ENCODE results near the gene PELI2. TPM values are rescaled to one million over a fixed set of nuclear protein-coding genes. Genes with fewer than 3 reads are reported as not detected.

PELI2 gene
- total and polyA plus RNA-seq, 5 experiments from 2014 or later = 0.91 to 14.1 (median 1.9) TPM

DNA sequence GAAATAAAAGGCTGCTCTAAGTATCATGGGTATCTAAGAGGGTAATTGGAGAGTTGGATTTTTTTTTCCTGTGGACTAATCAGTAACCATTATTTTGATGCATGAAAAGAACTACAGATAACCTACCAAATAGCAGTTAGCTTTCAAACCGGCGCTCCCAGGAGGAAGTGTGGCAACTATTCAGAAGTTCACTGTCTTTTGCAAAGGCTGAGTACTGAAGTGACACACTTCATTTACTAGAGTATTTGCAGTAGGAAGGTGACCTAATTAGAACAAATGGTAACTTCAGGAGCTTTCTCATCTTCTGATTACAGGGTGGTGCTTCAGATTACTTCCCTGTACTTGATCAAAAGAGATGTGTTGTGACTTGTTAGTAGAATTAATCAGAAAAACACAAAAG is 87.7 kb downstream of the PELI2 start:
- peaks cover 0 to 5% (median 0%) of the 10 kb centered on the region in 3 donors for H3K36me3 Mint-ChIP-seq
- H3K9me3 Mint-ChIP-seq = no peaks in the 10 kb centered on the region
- H3K27me3 Mint-ChIP-seq = no peaks in the 10 kb centered on the region
- POLR2A ChIA-PET = no interaction called here
- H3K4me3 Mint-ChIP-seq = no peak overlapping the region
- no peak overlapping the region for H3K27ac Mint-ChIP-seq
- DNase-seq (no peak), ATAC-seq (no peak)
- peaks cover 0 to 11% (median 2%) of the 10 kb centered on the region in 4 donors for H3K4me1 Mint-ChIP-seq

DNA sequence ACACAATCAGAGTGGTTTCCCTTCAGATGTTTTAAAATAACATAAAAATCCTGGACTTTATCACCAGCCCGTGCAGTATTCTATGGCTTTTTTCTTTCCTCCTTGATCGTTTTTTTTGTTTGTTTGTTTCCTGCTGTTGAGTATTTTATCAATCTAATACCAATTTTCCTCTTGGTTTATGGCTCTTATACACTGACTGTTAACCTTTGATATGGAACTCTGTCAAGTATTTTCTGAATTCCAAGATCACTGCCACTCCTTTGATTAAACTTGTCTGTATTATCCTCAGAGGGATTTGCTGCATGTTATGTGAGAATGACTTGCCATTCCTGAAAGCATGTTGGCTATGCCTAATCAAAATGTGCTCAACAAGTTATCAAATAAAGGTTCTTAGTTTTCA is 88.4 kb downstream of the PELI2 start:
- peaks cover 0 to 2% (median 0%) of the 10 kb centered on the region in 3 donors for H3K36me3 Mint-ChIP-seq
- no peaks in the 10 kb centered on the region for H3K27me3 Mint-ChIP-seq
- POLR2A ChIA-PET = no interaction called here
- peaks cover 0 to 16% (median 2%) of the 10 kb centered on the region in 4 donors for H3K4me1 Mint-ChIP-seq
- no peak for ATAC-seq
- DNase-seq = no peak
- H3K9me3 Mint-ChIP-seq = no peaks in the 10 kb centered on the region
- no peak overlapping the region for H3K4me3 Mint-ChIP-seq
- H3K27ac Mint-ChIP-seq = no peak overlapping the region

DNA sequence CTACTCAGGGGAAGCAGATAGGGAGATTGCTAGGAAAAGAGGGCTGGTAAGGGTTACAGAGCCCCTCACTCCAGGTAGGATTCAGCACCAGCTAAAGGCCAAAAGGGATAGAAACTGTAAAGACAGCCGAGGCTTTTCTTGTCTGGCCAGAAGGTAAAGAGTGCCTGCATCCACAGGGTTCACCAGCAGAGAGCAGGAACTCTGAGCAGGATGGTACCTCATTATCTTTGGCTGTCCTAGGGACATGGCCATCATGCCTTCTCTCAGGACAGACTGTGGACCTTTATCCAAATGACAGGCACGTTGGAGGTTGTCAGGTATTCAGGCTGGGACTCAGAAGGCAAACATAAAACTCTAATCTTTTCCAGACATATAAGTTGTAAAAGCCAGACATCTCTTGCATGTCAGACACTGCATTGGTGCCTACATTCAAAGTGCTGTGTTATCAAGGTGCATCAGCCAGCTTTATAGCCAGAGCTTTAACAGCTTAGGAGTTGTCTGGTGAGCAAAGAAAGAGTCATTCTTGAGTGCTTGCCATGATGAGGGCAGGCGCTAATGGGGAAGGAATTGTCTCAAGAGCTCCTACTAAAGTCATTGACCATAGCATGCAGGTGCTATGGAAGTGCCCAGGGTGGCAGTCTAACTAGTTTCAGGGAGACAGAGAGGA is 89.5 kb downstream of the PELI2 start:
- ATAC-seq (no peak), DNase-seq (no peak)
- Mint-ChIP-seq H3K4me3 (no peak overlapping the region), H3K9me3 (no peaks in the 10 kb centered on the region), H3K4me1 (peaks cover 0 to 16% (median 2%) of the 10 kb centered on the region in 4 donors), H3K27me3 (no peaks in the 10 kb centered on the region), H3K27ac (no peak overlapping the region), H3K36me3 (no peaks in the 10 kb centered on the region)
- POLR2A ChIA-PET = no interaction called here

DNA sequence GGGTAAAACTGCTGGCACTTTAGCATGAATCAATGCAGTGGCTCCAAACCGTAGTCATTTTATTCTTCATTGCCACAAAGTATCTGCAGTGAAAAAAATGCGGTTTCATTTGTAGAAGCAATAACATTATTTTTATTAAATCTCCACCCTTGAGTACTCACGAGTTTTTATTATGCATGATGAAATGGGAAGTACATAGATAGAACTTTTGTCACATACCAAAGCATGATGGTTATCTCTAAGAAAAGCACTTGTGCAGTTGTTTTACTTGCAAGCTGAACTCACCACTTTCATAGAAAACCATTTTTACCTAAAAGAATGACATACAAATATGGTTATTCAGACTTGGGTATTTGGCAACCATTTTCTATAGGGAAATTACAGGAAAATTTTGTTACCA is 90.3 kb downstream of the PELI2 start:
- DNase-seq (no peak), ATAC-seq (no peak)
- Mint-ChIP-seq H3K4me3 (no peak overlapping the region), H3K27me3 (peaks cover 0 to 1% (median 0%) of the 10 kb centered on the region in 5 donors), H3K36me3 (no peaks in the 10 kb centered on the region), H3K4me1 (peaks cover 0 to 16% (median 6%) of the 10 kb centered on the region in 4 donors), H3K27ac (no peak overlapping the region), H3K9me3 (no peaks in the 10 kb centered on the region)
- POLR2A ChIA-PET = no interaction called here

DNA sequence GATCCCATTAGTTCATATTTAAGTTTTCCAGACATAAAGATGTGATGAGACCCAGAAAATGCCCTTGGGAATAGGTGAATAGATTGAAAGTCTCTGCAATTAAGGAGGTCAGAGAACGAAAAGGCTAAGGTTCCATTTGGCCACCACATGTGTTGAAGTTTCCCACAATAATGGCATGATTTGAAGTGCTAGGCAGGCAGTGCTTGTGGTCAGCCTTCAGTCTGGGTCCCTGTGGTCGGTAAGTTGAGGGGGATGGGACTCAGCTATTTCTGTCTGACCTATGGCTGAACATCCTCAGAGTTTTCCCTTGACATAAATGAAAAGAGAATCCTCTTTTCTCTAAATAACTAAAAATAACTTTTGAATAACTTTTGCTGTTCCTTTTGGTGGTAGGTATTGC is 92.4 kb downstream of the PELI2 start:
- peaks cover 15 to 28% (median 18%) of the 10 kb centered on the region in 4 donors for H3K4me1 Mint-ChIP-seq
- no peak overlapping the region for H3K27ac Mint-ChIP-seq
- POLR2A ChIA-PET = no interaction called here
- peaks cover 0 to 2% (median 0%) of the 10 kb centered on the region in 5 donors for H3K27me3 Mint-ChIP-seq
- no peak for ATAC-seq
- H3K9me3 Mint-ChIP-seq = no peaks in the 10 kb centered on the region
- no peak overlapping the region for H3K4me3 Mint-ChIP-seq
- DNase-seq = no peak
- no peaks in the 10 kb centered on the region for H3K36me3 Mint-ChIP-seq

DNA sequence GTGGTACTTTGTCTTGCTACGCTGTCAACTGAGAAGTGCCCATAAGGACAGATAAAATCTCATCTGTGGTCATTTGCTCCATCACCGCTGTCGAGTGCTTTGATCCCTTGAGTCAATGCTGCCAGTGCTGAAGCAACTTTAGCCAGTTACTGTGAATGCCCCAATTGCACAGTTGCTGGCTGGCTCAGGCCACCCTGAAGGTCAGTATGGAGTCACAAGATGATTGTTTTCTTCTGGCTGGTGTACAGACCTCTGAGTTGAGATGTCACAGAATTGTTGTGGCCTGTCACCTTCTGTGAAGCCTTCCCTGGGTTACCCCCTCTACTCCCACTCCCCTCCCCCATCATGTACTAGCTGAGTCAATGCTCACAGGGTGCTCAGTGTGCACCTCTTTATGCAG is 92.9 kb downstream of the PELI2 start:
- POLR2A ChIA-PET = no interaction called here
- ATAC-seq (no peak), DNase-seq (no peak)
- Mint-ChIP-seq H3K36me3 (no peaks in the 10 kb centered on the region), H3K27ac (no peak overlapping the region), H3K4me1 (peaks cover 15 to 28% (median 20%) of the 10 kb centered on the region in 4 donors), H3K9me3 (no peaks in the 10 kb centered on the region), H3K27me3 (peaks cover 0 to 2% (median 0%) of the 10 kb centered on the region in 5 donors), H3K4me3 (no peak overlapping the region)

DNA sequence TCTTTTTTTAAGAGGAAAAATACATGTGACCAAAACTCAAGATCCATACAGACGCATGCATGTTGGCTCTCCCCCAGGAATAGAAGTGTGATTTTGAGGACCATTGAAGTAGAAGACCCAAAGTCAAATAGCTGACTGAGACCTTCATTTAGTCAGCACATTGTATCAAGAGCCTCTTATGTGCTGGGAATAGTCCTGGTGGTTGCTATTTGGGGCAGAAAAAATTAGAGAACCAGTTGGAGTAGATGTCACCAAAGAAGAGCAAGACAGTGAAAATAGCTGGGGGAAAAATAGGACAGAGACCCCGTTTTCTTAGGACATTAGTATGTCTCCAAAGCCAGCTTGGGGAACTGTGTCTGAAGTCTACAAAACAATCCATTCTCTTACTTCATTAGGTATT is 93.6 kb downstream of the PELI2 start:
- no peak overlapping the region for H3K4me3 Mint-ChIP-seq

DNA sequence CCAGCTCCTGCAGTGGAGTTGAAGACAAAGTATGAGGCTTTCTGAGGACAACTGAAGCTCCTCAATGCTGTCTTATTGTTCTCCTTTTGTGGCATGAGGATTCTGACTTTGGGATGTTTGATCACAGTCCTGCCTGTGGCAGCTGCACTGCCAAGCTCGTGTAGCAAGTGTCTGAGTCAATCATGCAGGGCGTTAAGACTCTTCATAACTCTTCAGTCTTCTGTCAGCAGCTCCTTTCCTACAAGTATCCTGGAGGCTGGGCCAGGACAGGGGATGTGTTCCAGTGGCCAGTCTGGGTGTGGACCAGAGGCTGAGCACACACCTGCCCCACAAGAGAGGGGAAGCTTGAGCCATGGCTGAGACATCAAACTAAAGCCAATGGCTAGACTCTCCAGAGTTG is 94.3 kb downstream of the PELI2 start:
- Mint-ChIP-seq H3K9me3 (no peaks in the 10 kb centered on the region), H3K36me3 (no peaks in the 10 kb centered on the region), H3K4me3 (no peak overlapping the region), H3K27ac (no peak overlapping the region), H3K27me3 (peaks cover 0 to 2% (median 0%) of the 10 kb centered on the region in 5 donors), H3K4me1 (peaks cover 15 to 29% (median 25%) of the 10 kb centered on the region in 4 donors)
- ATAC-seq (no peak), DNase-seq (no peak)
- POLR2A ChIA-PET = interaction anchor here (1.1 kb wide), 1 partner anchor 94 kb away, joined by 3 read pairs; the partner anchor contains the start of gene PELI2

More for the DNA sequence above, 93.6 kb downstream of the PELI2 start:
- Mint-ChIP-seq H3K4me1 (peaks cover 15 to 29% (median 25%) of the 10 kb centered on the region in 4 donors), H3K27ac (no peak overlapping the region), H3K36me3 (no peaks in the 10 kb centered on the region), H3K9me3 (no peaks in the 10 kb centered on the region), H3K27me3 (peaks cover 0 to 2% (median 0%) of the 10 kb centered on the region in 5 donors)
- DNase-seq (no peak), ATAC-seq (no peak)
- POLR2A ChIA-PET = interaction anchor here (1.1 kb wide), 1 partner anchor 93 kb away, joined by 3 read pairs; the partner anchor contains the start of gene PELI2

DNA sequence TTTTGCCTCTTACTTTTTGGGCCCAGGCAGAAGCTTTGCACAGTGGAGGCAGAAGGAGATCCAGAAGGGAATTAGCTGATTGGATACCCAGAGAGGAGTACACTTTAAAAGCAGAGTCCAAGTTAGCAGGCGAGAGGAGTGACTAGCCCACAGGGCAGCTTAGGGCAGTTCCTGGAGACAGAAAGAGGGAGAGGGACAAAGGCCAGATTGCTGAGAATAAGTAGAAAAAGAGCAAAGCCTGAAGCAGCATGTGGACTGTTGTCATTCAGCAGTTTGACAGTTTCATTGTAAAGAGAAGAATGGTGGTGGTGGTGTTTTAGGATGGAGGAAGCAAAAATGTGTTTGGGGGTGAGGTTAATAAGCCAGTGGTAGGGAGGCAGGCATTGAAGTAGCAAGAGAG is 95.1 kb downstream of the PELI2 start:
- no peak overlapping the region for H3K4me3 Mint-ChIP-seq
- POLR2A ChIA-PET = no interaction called here

DNA sequence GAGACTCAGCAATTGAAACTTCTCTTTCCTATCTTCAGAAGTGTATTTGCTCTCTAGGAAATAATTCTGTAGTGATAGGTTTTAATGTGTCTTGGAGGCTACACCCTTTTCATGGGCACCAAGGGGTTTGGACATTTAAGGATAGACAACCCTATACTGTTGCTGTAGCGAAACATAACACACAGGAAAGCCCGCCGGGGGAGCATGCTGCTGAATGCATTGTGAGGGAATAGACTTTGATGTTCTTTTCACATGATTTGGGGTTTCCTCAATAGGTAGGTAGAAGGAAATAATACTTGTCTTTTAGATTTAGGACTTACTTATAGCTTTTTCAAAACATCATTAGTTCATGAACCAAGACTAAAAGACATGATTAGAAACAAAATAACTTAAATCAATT is 97.0 kb downstream of the PELI2 start:
- POLR2A ChIA-PET = interaction anchor here (0.5 kb wide), 1 partner anchor 10 kb away, joined by 4 read pairs; no protein-coding TSS in a partner anchor
- H3K36me3 Mint-ChIP-seq = no peaks in the 10 kb centered on the region
- H3K4me3 Mint-ChIP-seq = peak overlapping the region in 2 of 10 donors; percentile 39 to 60
- no peak overlapping the region for H3K27ac Mint-ChIP-seq
- DNase-seq (no peak), ATAC-seq (peak in 1 of 2 donors; percentile 51)
- no peaks in the 10 kb centered on the region for H3K9me3 Mint-ChIP-seq
- peaks cover 15 to 27% (median 20%) of the 10 kb centered on the region in 4 donors for H3K4me1 Mint-ChIP-seq
- H3K27me3 Mint-ChIP-seq = peaks cover 0 to 2% (median 0%) of the 10 kb centered on the region in 5 donors

More for the DNA sequence above, 95.1 kb downstream of the PELI2 start:
- peaks cover 15 to 27% (median 23%) of the 10 kb centered on the region in 4 donors for H3K4me1 Mint-ChIP-seq
- no peaks in the 10 kb centered on the region for H3K9me3 Mint-ChIP-seq
- ATAC-seq (no peak), DNase-seq (no peak)
- no peaks in the 10 kb centered on the region for H3K36me3 Mint-ChIP-seq
- H3K27me3 Mint-ChIP-seq = peaks cover 0 to 2% (median 0%) of the 10 kb centered on the region in 5 donors
- no peak overlapping the region for H3K27ac Mint-ChIP-seq

DNA sequence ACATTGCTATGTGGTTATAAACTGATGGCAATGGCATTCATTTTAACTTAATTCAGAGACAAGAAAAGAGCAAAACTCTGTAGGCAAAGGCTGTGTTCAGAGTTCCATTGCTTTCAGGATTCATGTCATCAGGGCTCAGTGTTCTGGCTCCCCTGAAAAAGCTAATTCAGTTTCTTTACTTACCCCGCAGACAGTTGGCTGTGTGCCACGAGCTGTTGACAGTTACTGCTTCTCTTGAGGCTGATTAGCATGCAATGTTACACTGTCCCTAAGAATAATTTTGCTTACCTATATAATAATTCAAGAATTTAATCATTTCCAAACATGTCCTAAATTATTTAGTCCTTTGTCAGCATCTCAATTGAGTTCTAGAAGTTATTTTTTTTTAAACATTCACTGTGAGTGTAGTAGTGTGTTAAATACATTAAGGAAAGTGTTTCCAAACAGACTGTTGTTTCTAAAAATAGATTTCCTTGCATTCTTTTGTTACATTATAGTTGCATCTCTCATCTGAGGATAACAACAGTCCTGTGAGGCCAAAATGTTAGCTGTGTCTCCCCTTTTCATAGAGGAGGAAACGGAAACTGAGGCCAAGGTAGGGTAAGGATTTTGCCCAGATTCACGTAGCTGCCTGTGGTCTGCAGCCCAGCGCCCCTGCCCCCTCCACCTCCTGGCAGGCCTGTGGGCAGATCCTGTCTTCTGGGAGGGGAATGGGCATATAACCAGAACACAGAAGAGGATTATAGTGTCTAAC is 98.6 kb downstream of the PELI2 start:
- ATAC-seq = no peak
- DNase-seq = peak in 4 of 10 donors; percentile 10 to 41 (median 27)
- peak overlapping the region in 1 of 10 donors; percentile 28 for H3K27ac Mint-ChIP-seq

DNA sequence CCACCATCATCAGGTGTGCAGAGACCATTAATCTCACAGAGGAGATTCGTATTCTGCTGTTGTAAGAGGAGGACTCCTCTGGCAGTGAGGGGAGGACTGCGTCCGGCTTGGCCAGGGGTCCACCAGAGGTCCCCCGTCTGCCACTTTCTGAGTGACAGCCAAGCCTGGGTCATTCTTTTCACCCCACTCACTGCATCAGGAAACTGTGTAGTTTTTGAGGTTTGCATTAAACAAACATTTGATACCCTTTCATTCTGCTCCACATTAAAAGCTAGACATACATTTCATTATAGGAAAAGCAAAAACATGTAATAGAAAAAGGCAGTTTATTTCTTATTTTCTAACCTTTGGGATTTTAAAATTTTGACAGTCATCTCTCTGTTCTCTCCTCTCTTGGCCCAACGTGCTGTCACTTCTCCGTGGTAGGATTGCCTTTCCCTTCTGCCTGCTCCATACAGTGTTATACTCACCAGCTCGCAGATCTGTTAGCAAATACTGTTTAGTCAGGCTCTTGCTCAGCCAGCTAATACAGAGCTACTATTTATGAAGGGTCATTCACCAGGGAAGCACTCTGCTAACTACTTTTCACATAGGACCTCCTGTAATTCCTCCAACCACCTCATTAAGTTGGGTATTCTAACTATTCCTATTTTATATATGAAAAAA is 99.3 kb downstream of the PELI2 start:
- H3K27ac Mint-ChIP-seq = no peak overlapping the region
- ATAC-seq (no peak), DNase-seq (no peak)
- H3K4me1 Mint-ChIP-seq = peaks cover 13 to 29% (median 22%) of the 10 kb centered on the region in 4 donors
- H3K4me3 Mint-ChIP-seq = no peak overlapping the region
- H3K36me3 Mint-ChIP-seq = no peaks in the 10 kb centered on the region
- POLR2A ChIA-PET = no interaction called here
- H3K9me3 Mint-ChIP-seq = no peaks in the 10 kb centered on the region
- peaks cover 0 to 4% (median 0%) of the 10 kb centered on the region in 5 donors for H3K27me3 Mint-ChIP-seq

More for the DNA sequence above, 98.6 kb downstream of the PELI2 start:
- H3K4me1 Mint-ChIP-seq = peaks cover 13 to 27% (median 18%) of the 10 kb centered on the region in 4 donors
- no peaks in the 10 kb centered on the region for H3K36me3 Mint-ChIP-seq
- peaks cover 0 to 4% (median 0%) of the 10 kb centered on the region in 5 donors for H3K27me3 Mint-ChIP-seq
- H3K4me3 Mint-ChIP-seq = no peak overlapping the region
- H3K9me3 Mint-ChIP-seq = no peaks in the 10 kb centered on the region
- POLR2A ChIA-PET = no interaction called here

Data from naive thymus-derived CD8-positive, alpha-beta T cell (primary cell).